HG02943 (cell line): ENCODE data around the gene ACLY.

Experiments
- ATAC-seq: cut with Tn5 transposase; IDR thresholded peaks from one replicate; pipeline ENCODE4 v1.9.1; 2021; ENCODE audit warnings: mild to moderate bottlenecking, low read depth, moderate library complexity; ENCODE audit not compliant: unreplicated experiment

ACLY gene

GRCh38 chr17:41914358-41914766, 4.4 kb downstream of the ACLY start:
- no peak for ATAC-seq

GRCh38 chr17:41913798-41914197, 5.0 kb downstream of the ACLY start:
- ATAC-seq: no peak

- no peak for ATAC-seq
Measured at GRCh38 chr17:41912925-41913324, 5.8 kb downstream of the ACLY start.

- no peak for ATAC-seq
Measured at GRCh38 chr17:41910701-41911391, 7.9 kb downstream of the ACLY start.

- no peak for ATAC-seq
Measured at GRCh38 chr17:41909088-41909487, 9.7 kb downstream of the ACLY start.

GRCh38 chr17:41907633-41908539, 10.9 kb downstream of the ACLY start:
- no peak for ATAC-seq

- ATAC-seq: no peak
Measured at GRCh38 chr17:41907185-41907556, 11.6 kb downstream of the ACLY start.

- ATAC-seq: no peak
Measured at GRCh38 chr17:41906465-41907184, 12.1 kb downstream of the ACLY start.

GRCh38 chr17:41905172-41905571, 13.6 kb downstream of the ACLY start:
- no peak for ATAC-seq

- ATAC-seq: no peak
Measured at GRCh38 chr17:41904242-41904841, 14.4 kb downstream of the ACLY start.

GRCh38 chr17:41901646-41902045, 17.1 kb downstream of the ACLY start:
- no peak for ATAC-seq

- no peak for ATAC-seq
Measured at GRCh38 chr17:41896726-41897125, 22.0 kb downstream of the ACLY start.

GRCh38 chr17:41895617-41896016, 23.1 kb downstream of the ACLY start:
- ATAC-seq: no peak

- ATAC-seq: no peak
Measured at GRCh38 chr17:41894791-41895331, 23.9 kb downstream of the ACLY start.

- ATAC-seq: no peak
Measured at GRCh38 chr17:41893384-41893783, 25.4 kb downstream of the ACLY start.

- ATAC-seq: no peak
Measured at GRCh38 chr17:41892021-41892376, 26.8 kb downstream of the ACLY start.

GRCh38 chr17:41891135-41892020, 27.4 kb downstream of the ACLY start:
- ATAC-seq: no peak

GRCh38 chr17:41888332-41888965, 30.3 kb downstream of the ACLY start:
- no peak for ATAC-seq

GRCh38 chr17:41885733-41886132, 33.0 kb downstream of the ACLY start:
- ATAC-seq: no peak
